Measurements from ENCODE around the gene SPRR5.

GRCh38 chr1:152917794-152918193 lies 29.2 kb upstream of the SPRR5 start:
- TF ChIP-seq CTCF (conservative IDR thresholded peaks at IDR 0.05) (peak; percentile 46), EZH2 (IDR thresholded peaks at IDR 0.05; ENCODE audit: low read depth) (no peak)
